CD4-positive, alpha-beta T cell treated with Interleukin-21 for 1 hour (primary cell): Measurements from ENCODE around the gene MAP6.

Experiments
- DNase-seq: peaks from one replicate; pipeline ENCODE4 v3.0.0-alpha.2; 2020

The MAP6 gene

GRCh38 chr11:75627906-75628668 is 40.8 kb downstream of the MAP6 start:
- no peak for DNase-seq

- no peak for DNase-seq
Measured at GRCh38 chr11:75626889-75627529, 41.8 kb downstream of the MAP6 start.

- no peak for DNase-seq
Measured at GRCh38 chr11:75625991-75626888, 42.6 kb downstream of the MAP6 start.

GRCh38 chr11:75625021-75625420 is 43.8 kb downstream of the MAP6 start:
- DNase-seq, result no peak

GRCh38 chr11:75616281-75616680 is 52.6 kb downstream of the MAP6 start:
- no peak for DNase-seq

- no peak for DNase-seq
Measured at GRCh38 chr11:75615751-75616150, 53.1 kb downstream of the MAP6 start.

GRCh38 chr11:75611823-75612222 is 57.0 kb downstream of the MAP6 start:
- no peak for DNase-seq

- DNase-seq, result no peak
Measured at GRCh38 chr11:75606099-75606498, 62.7 kb downstream of the MAP6 start.

- no peak for DNase-seq
Measured at GRCh38 chr11:75603791-75604736, 64.8 kb downstream of the MAP6 start.

- no peak for DNase-seq
Measured at GRCh38 chr11:75602951-75603350, 65.9 kb downstream of the MAP6 start.

GRCh38 chr11:75601494-75601893 is 67.3 kb downstream of the MAP6 start:
- DNase-seq, result no peak

- DNase-seq, result no peak
Measured at GRCh38 chr11:75600356-75600755, 68.5 kb downstream of the MAP6 start.

- DNase-seq, result no peak
Measured at GRCh38 chr11:75598900-75599299, 69.9 kb downstream of the MAP6 start.

GRCh38 chr11:75598264-75598663 is 70.6 kb downstream of the MAP6 start:
- DNase-seq, result no peak

- no peak for DNase-seq
Measured at GRCh38 chr11:75597636-75598035, 71.2 kb downstream of the MAP6 start.

GRCh38 chr11:75596914-75597313 is 71.9 kb downstream of the MAP6 start:
- no peak for DNase-seq

- DNase-seq, result no peak
Measured at GRCh38 chr11:75595429-75595828, 73.4 kb downstream of the MAP6 start.

- DNase-seq, result no peak
Measured at GRCh38 chr11:75594211-75594610, 74.6 kb downstream of the MAP6 start.

GRCh38 chr11:75593286-75593915 is 75.4 kb downstream of the MAP6 start:
- DNase-seq, result no peak

- DNase-seq, result peak; percentile 2
Measured at GRCh38 chr11:75592715-75593114, 76.1 kb downstream of the MAP6 start.

- no peak for DNase-seq
Measured at GRCh38 chr11:75591966-75592365, 76.9 kb downstream of the MAP6 start.

- no peak for DNase-seq
Measured at GRCh38 chr11:75591371-75591770, 77.5 kb downstream of the MAP6 start.
